HL-60 (cell line): ENCODE data around the gene PNPO.

ENCODE experiments used
- CTCF ChIP-seq: IDR thresholded peaks from one replicate; pipeline ENCODE4 v1.5.1; 2011; ENCODE audit warnings: low read length, control low read depth, inconsistent platforms; ENCODE audit not compliant: insufficient read depth
- GABPA ChIP-seq: IDR thresholded peaks from 2 replicates; pipeline ENCODE4 v1.6.1; 2012; ENCODE audit warnings: low read depth
- POLR2AphosphoS5 ChIP-seq: IDR thresholded peaks from 2 replicates; pipeline ENCODE4 v1.6.1; 2012; ENCODE audit warnings: low read depth
- TF ChIP-seq, protein P1 (sequence below): IDR thresholded peaks from 2 replicates; pipeline ENCODE4 v1.6.1; 2012; ENCODE audit warnings: low read depth; ENCODE audit not compliant: insufficient replicate concordance

DNA sequence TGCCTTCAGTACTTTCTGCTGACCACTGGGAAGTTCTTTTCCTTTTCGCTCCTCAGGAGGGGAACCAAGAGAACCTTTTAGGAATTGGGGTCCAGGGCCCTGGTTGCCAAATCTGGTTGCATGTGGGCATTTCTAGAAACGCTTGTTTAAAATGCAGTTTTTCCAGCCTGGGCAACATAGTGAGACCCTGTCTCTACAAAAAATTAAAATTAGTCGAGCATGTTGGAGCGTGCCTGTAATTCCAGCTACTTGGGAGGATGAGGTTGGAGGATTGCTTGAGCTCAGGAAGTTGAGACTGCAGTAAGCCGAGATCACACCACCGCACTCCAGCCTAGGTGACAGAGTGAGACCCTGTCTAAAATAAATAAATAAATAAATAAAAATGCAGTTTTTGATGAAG, 1.2 kb downstream of the PNPO start:
- TF ChIP-seq CTCF (no peak), POLR2AphosphoS5 (no peak), GABPA (no peak)
- TF ChIP-seq, protein P1, sequence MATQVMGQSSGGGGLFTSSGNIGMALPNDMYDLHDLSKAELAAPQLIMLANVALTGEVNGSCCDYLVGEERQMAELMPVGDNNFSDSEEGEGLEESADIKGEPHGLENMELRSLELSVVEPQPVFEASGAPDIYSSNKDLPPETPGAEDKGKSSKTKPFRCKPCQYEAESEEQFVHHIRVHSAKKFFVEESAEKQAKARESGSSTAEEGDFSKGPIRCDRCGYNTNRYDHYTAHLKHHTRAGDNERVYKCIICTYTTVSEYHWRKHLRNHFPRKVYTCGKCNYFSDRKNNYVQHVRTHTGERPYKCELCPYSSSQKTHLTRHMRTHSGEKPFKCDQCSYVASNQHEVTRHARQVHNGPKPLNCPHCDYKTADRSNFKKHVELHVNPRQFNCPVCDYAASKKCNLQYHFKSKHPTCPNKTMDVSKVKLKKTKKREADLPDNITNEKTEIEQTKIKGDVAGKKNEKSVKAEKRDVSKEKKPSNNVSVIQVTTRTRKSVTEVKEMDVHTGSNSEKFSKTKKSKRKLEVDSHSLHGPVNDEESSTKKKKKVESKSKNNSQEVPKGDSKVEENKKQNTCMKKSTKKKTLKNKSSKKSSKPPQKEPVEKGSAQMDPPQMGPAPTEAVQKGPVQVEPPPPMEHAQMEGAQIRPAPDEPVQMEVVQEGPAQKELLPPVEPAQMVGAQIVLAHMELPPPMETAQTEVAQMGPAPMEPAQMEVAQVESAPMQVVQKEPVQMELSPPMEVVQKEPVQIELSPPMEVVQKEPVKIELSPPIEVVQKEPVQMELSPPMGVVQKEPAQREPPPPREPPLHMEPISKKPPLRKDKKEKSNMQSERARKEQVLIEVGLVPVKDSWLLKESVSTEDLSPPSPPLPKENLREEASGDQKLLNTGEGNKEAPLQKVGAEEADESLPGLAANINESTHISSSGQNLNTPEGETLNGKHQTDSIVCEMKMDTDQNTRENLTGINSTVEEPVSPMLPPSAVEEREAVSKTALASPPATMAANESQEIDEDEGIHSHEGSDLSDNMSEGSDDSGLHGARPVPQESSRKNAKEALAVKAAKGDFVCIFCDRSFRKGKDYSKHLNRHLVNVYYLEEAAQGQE, result no peak
